Stimulated activated CD8-positive, alpha-beta memory T cell treated with anti-CD3 and anti-CD28 coated beads, Interleukin-7, amount 100 ng/mL, for 48 hours (primary cell): ENCODE measurements around the gene GDF2.
A peak's percentile ranks its signal among the peaks of the same experiment; 100 is the strongest.

Source experiments
- DNase-seq, 2 donors: peaks; one replicate each; pipeline ENCODE4 v3.0.0-alpha.2; 2020; ENCODE audit warnings: low read depth in 1 of 2; ENCODE audit errors: extremely low read depth in 1 of 2

The GDF2 gene

DNA sequence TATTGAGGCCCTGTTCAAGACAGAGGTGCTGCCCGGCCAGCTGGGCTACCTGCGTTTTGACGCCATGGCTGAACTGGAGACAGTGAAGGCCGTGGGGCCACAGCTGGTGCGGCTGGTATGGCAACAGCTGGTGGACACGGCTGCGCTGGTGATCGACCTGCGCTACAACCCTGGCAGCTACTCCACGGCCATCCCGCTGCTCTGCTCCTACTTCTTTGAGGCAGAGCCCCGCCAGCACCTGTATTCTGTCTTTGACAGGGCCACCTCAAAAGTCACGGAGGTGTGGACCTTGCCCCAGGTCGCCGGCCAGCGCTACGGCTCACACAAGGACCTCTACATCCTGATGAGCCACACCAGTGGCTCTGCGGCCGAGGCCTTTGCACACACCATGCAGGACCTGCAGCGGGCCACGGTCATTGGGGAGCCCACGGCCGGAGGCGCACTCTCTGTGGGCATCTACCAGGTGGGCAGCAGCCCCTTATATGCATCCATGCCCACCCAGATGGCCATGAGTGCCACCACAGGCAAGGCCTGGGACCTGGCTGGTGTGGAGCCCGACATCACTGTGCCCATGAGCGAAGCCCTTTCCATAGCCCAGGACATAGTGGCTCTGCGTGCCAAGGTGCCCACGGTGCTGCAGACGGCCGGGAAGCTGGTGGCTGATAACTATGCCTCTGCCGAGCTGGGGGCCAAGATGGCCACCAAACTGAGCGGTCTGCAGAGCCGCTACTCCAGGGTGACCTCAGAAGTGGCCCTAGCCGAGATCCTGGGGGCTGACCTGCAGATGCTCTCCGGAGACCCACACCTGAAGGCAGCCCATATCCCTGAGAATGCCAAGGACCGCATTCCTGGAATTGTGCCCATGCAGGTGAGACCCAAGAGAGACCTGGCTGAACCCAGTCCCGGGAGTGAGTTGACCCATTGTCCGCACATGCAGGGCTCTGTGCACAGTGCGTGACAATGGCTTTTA lies 28.7 kb downstream of the GDF2 start:
- no peak for DNase-seq

DNA sequence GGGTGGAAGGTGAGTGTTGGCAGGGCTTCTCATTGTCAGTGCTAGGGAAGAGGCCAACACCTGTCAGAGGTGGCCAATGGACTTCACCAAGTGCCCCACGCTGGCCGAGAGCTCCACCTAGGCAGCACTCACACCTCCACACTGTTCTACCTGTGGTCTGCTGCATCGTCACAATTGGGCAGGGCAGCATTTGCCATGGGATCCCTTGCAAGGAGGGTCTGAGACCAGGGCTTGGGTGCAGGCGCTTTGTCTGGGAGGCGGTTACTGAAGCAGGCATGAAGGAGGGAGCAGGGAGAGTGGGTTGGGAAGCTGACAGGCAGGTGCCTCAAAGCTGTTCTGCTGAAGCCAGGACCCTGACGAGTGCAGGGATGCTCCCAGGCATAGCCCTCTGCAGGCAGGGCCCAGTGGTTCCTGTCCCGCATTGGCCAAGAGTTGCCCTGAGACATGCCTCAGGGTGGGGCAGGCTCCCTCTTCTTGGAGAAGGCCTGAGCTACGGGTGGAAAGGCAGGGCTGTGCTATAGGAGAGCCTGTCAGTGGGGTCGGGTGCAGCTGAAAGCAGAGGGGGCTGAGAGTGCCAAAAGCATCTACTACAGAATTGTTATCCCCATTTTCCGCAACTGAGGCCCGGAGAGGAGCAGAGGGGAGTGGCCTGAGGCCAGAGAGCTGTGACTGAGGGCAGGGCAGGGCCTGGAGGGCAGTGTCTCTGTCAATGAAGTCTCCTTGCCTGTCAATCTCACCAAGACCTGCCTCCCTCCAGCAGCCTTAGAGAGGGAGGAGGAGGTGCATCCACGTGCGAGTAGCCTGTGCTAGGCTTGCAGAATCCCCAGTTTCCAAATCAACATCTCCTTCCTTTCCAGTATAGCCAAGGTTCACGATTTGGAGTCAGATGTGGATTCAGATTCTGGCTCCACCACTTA lies 29.9 kb downstream of the GDF2 start:
- DNase-seq = no peak

DNA sequence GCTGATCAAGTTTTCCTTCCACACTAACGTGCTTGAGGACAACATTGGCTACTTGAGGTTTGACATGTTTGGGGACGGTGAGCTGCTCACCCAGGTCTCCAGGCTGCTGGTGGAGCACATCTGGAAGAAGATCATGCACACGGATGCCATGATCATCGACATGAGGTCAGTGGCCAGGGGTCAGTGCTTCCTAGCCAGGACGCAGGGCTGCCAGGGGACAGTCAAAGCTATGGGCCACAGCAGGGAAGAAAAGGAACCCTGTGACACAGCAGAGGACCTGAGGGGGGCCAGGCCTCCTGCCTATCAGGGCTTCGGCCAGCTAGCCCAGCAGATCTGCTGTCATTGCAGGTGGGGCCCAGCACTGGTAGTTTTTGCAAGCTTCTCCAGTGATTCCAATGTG lies 31.1 kb downstream of the GDF2 start:
- DNase-seq = no peak

DNA sequence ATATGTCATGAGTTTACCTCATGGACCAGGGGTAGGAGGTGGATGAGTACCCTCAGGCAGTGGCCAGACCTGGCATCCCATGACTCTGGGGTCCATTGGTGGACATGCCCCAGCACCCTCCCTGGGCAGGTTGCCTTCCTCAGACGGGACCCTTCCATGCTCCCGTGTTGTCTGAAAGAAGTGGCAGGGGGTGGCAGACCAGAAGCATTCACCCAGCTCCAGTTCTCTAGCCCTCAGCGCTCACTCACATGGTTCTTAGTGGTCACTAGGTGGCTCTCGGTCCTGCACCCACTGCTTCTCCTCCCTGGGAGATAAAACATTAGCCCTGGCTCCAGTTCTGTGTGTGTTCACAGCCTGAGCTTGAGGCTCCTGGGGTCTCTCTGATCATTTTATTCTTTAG lies 31.9 kb downstream of the GDF2 start:
- DNase-seq = no peak

DNA sequence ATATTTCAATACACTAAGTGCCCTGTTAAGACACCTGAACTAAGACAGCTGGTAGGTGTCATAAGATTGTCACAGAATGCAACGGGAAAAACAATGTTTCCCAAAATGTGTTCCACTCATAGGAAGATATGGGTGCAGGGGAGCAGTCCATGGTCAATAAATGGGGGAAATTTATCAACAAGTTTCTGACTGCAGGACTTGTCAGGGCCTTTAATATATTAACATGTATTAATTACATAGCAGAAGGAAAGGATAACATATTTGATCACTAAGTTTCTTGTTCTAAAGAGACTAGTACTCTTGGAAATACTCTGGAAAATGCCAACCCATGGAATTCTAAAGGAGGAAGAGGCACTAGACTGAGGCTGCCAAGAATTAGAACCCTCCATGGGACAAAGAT lies 32.6 kb downstream of the GDF2 start:
- DNase-seq = no peak

DNA sequence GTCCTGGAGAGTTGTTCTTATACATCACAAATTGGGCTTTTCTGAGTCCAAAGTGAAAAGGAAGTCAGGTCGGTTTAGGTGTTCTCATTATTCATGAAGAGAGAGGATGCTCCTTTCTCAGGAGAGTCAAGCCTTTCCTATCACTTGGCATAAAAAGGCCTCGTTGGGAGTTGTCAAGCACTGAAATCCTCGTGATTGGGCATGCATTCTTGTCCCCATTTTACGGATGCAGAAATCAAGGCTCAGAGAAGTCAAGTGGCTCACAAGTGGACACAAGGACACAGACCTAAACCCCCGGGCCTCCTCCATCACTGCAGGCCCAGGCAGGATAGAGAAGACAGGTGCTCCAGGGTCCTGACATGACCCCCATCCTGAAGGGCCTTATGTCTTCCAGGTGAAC lies 34.5 kb downstream of the GDF2 start:
- DNase-seq = no peak

DNA sequence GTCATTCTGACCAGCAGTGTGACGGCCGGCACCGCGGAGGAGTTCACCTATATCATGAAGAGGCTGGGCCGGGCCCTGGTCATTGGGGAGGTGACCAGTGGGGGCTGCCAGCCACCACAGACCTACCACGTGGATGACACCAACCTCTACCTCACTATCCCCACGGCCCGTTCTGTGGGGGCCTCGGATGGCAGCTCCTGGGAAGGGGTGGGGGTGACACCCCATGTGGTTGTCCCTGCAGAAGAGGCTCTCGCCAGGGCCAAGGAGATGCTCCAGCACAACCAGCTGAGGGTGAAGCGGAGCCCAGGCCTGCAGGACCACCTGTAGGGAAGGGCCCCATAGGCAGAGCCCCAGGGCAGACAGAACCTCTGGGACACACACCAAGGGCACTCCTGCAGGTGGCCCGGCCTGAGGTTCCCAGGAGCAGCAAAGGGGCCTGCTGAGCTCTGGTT lies 34.9 kb downstream of the GDF2 start:
- DNase-seq = no peak

DNA sequence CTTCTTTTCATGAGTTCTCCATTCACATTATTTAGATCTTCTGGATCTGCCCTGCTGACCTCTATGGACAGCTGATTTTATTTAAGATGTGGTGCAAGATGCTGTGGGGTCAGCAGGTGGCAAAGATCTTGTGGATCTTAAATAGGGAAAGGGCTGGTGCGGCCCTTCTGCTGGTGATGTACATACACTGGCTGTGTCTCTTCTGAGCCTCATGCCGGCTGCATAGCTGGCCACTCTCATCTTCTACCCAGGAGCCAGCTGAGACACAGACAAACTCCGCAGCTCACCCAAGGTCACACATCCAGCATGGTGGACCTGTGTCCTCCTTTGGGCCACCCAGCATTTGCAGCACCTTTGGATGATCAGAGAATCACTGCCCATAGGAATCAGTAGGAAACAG lies 35.7 kb downstream of the GDF2 start:
- no peak for DNase-seq

DNA sequence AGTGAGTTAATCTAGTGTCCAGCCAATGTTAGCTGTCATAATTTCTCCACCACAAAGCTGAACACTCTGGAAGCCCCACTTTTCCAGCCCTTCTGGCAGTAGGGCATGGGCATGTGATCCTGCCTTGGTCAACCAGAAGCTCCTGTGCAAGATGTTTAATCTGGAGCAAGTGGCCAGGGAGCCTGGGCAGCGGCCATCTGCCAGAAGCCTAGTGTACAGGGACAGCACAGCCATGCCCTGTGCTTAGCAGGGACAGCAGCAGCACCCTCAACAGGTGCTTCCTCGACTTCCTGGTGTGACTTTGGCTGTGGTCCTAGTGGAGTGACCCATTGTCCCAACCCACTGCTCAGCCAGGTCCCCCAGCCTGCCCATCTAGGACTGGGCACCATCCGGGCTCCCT lies 36.2 kb downstream of the GDF2 start:
- no peak for DNase-seq

DNA sequence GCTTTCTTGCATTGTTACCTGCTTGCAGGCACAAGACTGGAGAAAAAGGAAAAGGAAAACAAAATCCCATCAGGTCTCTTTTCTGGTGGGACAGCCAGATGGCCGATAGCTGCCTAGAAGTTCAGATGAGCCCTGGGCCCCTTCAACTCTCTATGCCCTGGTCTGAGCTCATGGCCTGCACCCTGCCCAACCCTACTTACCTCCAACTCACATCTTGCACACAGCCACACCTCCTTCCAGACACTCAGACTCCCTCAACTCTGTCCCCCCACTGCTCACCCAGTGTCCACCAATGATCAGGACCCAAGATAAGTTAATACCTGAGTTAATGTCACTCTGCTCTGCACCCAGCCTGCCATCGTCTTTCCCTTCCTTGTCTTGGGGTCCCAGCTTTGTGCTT lies 36.8 kb downstream of the GDF2 start:
- no peak for DNase-seq

DNA sequence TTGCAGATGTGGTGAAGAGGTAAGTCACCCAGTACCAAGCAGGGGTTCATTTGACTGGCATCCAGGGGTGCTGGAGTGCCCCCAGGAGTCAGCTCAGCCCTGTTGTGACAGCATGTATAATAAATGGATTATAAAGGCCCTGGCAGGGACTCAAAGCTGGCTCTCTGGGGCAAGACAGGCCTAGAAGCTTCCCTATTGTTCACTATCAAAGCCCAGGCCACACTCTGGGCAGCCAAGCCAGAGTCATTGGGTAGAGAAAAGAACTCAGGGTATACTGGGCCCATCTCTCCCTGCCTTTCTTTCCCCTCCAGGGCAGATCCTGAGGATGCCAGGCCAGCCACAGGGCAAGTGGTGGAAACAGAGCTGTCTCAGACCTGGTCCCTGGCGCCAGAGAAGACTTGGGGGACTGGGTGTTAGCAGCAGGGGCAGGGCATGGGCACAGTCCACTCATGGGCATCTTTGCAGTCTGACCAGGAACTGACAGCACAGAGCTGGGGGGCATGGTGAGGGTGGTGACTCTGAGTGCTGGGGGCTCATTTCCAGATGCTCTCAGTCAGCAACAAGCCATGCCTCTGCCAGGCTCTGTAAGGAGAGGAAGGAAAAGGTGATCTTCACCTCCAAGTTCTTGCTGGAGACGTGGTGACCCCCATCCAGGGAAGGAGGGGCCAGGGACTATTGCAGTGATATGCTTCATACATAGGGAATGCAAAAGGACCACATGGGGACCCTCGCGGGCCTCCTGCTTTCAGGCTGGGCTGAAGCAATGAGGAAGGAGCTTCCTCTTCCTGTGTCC lies 37.6 kb downstream of the GDF2 start:
- DNase-seq = no peak

DNA sequence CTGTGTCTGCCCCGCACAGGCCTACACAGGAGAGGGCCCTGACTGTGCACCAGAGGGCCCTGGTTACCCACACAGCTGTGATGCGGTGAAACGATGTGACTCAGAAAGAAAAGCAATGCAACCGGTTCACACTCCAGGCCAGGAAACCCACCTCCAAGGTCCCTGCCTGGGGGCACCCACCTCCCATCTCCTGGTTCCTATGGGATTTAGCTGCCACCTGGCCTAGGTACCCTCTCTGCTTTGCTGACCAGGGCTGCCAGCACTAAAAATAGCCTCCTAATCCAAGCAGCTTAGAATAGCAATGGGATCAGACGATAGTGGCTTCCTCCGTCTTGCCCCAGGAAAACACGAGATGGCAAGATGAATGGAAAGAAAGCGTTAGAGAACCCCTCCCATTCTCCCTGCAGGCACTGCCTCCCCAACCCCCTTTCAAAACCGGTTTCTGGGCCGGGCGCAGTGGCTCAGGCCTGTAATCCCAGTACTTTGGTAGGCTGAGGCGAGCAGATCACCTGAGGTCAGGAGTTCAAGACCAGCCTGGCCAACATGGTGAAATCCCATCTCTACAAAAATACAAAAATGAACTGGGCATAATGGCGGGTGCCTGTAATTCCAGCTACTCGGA lies 38.3 kb downstream of the GDF2 start:
- no peak for DNase-seq

DNA sequence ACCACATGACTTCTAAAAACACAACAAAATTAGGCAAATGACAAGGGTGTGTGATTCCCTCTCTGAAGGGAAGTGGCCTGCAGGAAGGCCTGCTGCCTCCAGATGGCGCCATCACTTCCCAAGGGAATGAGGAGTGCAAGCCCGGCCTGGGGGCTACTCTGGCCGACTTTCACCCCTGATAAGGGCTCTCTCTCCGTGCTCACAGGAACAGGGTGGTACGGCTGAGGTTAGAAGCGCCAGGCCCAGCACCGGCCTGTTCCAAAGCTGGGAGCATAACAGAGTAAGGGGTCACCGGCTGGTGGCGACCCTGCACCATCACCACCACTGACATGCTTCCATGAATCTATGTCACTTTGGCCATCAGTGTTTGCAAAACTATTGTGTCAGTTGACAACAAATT lies 39.0 kb downstream of the GDF2 start:
- DNase-seq = peak in 1 of 2 donors; percentile 4

DNA sequence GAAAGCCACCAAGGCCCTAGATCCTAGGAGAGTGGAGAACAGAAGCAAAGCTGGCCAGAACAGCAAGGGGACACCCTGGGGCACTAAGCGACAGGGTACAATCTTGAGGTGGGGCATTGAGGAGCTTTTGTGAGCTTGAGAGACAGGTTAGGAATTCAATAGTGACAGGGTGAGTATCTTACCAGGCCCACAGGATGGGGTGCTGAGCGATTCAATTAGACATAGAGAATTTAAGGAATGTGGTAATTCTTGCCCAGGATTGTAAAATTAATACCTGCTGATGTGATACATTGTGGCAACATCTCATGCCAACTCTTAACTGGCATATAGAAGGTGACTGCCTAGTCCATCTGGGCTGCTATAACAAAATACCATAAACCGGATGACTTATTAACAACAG lies 39.9 kb downstream of the GDF2 start:
- DNase-seq = no peak

DNA sequence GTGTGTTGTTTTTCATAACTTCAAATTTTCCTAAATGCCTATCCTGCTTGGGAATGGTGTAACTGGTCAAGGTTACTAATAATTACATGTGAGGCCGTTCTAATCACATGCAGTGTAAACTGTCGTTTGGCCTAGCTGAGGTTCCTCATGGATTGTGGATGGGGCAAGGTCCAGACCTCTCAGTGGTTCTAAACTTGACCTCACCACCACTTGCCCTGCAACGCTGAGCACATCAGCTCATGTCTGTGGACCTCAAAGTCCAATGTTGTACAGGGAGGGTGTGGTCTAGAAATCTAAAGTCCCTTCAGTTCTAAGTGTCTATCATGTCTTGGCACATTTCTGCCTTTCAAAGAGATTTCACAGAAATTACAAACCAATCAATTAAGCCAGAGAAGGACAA lies 41.5 kb downstream of the GDF2 start:
- DNase-seq = no peak

DNA sequence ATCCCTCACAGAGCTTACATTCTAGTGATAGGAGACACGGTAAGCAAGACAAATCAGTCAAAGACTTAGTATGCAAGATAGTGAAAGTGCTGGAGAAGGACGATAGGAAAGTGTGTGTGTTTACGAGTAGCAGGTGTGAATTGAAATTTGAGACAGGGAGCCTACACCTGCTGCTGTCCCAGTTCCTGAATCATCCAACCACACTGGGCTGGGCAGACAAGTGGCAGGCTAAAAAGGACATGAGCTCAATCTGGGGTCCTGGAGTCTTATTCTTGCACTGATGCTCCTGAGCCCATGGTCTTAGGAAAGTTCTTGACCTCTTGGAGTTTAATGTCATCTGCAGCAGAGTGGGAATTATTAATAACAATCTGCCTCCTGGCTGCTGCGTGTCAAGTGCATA lies 42.1 kb downstream of the GDF2 start:
- no peak for DNase-seq

DNA sequence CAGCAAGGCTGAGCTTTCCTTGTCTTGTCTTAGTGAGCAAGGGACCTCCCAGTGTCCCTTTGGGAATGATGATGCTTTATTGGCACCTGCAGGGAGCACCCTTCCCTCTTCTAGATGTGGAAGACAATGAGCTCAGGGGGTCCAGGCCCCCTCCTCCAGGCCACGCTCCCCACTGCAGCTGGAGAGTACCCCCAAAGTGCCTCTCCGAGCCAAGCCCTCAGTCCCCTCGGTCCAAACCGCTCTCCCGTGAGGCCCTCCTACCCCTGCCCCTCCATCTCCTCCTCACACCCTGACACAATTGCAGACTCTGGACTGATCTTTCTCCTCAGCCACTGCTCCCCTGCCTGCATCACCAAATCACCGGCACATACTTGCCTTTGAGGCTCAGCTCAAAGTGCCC lies 42.7 kb downstream of the GDF2 start:
- no peak for DNase-seq

DNA sequence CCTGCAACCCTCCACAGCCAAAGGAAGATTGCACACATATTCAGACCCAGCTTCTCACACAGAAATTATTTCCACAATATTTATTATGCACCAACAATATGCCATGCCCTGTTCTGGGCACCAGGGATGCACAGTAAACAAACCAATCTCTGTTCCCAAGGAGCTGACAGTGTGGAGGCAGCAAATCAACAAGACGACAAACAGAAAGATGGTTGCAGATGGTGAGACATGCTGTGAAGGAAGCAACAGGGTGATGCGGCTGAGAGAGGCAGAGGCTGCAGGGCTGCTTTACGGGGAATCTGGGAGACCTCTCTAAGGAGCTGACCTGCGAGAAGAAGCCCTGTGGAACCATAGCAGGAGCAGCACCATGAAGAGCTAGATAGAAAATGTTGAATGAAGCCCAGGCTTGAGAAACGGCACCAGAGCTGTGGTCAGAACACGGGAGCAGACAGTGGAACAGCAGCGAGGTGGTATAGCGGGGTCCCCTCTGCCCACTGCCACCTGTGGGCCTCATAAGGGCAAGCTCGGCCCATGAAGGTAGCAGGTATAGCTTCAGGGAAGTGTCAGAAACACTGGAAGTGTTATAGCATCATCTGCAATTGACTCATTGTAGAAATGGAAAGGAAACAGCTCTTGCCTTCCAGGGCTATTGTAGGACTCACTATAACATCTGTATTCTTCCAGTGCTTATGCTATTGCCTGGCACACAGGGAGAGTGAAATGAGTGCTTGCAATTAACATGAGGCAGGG lies 43.4 kb downstream of the GDF2 start:
- no peak for DNase-seq

DNA sequence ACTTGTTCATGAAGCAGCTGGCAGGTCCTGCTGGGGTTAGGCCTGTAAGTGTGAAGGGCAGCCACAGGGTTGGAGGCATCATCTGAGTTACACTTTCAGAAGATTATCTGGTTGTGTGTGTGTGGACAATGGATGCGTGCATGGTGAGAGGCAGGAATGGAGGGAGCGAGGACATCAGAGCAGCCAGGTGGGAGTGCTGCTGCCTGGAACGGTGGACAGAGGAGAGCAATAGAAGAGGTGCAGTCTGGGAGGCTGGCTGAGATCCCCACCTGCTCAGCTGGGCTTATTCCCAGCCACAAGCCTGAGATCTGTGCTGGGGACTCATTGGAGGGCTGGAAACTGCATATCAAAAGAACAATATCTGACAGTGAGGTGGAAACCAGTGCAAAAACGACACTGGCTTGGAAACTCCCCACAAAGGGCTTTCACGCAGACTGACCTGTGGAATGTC lies 44.0 kb downstream of the GDF2 start:
- no peak for DNase-seq
